Measurements from ENCODE around the gene MAN2A2.
A peak's percentile ranks its signal among the peaks of the same experiment; 100 is the strongest.
"Not testable (repeated sequence)": the region's sequence is repeated elsewhere in the genome, so short reads cannot be mapped to it uniquely, and the experiment has no call there.

MAN2A2 gene

GRCh38 chr15:90922712-90923322 is 19.7 kb downstream of the MAN2A2 start:
- peak; percentile 45 to 61 for DNase-seq

GRCh38 chr15:90924375-90924774 is 21.3 kb downstream of the MAN2A2 start:
- peak in 1 of 2 experiments; percentile 37 for DNase-seq

GRCh38 chr15:90926766-90927165 is 23.7 kb downstream of the MAN2A2 start:
- not testable (repeated sequence) for DNase-seq

GRCh38 chr15:90928106-90928505 is 25.0 kb downstream of the MAN2A2 start:
- DNase-seq: not testable (repeated sequence)

GRCh38 chr15:90929246-90930019 is 26.3 kb downstream of the MAN2A2 start:
- no peak for DNase-seq

- DNase-seq: peak; percentile 11 to 23
Observed at GRCh38 chr15:90930861-90931574, 27.9 kb downstream of the MAN2A2 start.

- DNase-seq: no peak
Observed at GRCh38 chr15:90931575-90931827, 28.4 kb downstream of the MAN2A2 start.

GRCh38 chr15:90931828-90932659 is 28.9 kb downstream of the MAN2A2 start, which contains the start of gene HDDC3:
TSS of gene HDDC3 (minus strand) at chr15:90932549. CDS start at chr15:90932540, 9 bp downstream.
- peak; percentile 96 for DNase-seq

GRCh38 chr15:90932660-90932991 is 29.5 kb downstream of the MAN2A2 start:
- DNase-seq: no peak

GRCh38 chr15:90933301-90933700 is 30.2 kb downstream of the MAN2A2 start:
- DNase-seq: no peak

- peak; percentile 93 to 94 for DNase-seq
Observed at GRCh38 chr15:90934256-90934948, 31.3 kb downstream of the MAN2A2 start.

- DNase-seq: peak; percentile 97 to 98
Observed at GRCh38 chr15:90934949-90935751, 32.0 kb downstream of the MAN2A2 start, which contains the start of gene UNC45A. TSS of gene UNC45A (plus strand) at chr15:90935285. CDS start at chr15:90935325, 40 bp downstream.

GRCh38 chr15:90936823-90937222 is 33.7 kb downstream of the MAN2A2 start:
- DNase-seq: no peak

GRCh38 chr15:90938261-90938660 is 35.2 kb downstream of the MAN2A2 start:
- DNase-seq: no peak

- no peak for DNase-seq
Observed at GRCh38 chr15:90939756-90940155, 36.7 kb downstream of the MAN2A2 start.

- DNase-seq: no peak
Observed at GRCh38 chr15:90941038-90941437, 37.9 kb downstream of the MAN2A2 start.

GRCh38 chr15:90942354-90943120 is 39.4 kb downstream of the MAN2A2 start:
- DNase-seq: no peak

- DNase-seq: no peak
Observed at GRCh38 chr15:90945091-90945490, 42.0 kb downstream of the MAN2A2 start.

- DNase-seq: no peak
Observed at GRCh38 chr15:90946538-90946937, 43.4 kb downstream of the MAN2A2 start.

GRCh38 chr15:90946941-90947576 is 44.0 kb downstream of the MAN2A2 start:
- DNase-seq: no peak
